HG02642 (cell line): ENCODE results near the gene SRGAP3.
"Not testable (repeated sequence)": the region's sequence is repeated elsewhere in the genome, so short reads cannot be mapped to it uniquely, and the experiment has no call there.

Source experiments
- ATAC-seq: cut with Tn5 transposase; IDR thresholded peaks from one replicate; pipeline ENCODE4 v1.9.1; 2021; ENCODE audit warnings: mild to moderate bottlenecking; ENCODE audit not compliant: unreplicated experiment, poor library complexity

Gene SRGAP3

DNA sequence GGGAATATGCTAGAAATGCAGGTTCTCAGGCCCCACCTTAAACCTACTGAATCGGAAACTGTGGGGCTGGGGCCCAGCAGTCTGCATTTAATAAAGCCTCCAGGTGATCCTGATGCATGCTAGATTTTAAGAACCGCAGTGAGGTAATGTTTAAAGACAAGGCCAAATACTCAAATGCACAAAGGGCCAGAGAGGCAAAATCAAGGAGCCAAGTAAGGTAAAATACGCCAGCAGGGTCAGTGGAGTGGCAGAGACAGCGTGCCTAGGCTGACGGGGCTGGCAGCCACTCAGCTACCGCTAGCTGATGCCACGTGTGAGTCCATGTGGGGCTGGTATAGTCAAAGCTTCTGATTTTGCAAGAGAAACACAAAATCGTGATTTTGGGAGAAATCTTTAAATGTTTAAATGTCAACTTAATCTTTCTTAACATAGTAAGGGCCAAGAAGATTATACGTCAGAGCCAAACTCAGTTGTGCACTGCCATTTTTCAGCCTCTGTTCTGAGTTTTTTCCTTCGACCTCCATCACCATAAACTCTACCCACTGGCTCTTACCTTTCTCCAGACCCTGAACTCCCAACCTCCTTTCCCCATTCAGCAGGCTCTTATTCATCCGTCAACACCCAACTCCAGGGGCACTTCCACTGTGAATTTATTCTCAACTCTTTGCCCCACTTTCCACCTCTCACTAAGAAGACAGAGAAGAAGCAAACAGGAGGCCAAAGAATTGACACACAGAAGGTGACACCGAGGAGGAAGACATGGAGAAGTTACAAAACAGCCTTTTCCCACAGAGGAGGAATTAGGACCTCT, 149.5 kb downstream of the SRGAP3 start:
- ATAC-seq: no peak

DNA sequence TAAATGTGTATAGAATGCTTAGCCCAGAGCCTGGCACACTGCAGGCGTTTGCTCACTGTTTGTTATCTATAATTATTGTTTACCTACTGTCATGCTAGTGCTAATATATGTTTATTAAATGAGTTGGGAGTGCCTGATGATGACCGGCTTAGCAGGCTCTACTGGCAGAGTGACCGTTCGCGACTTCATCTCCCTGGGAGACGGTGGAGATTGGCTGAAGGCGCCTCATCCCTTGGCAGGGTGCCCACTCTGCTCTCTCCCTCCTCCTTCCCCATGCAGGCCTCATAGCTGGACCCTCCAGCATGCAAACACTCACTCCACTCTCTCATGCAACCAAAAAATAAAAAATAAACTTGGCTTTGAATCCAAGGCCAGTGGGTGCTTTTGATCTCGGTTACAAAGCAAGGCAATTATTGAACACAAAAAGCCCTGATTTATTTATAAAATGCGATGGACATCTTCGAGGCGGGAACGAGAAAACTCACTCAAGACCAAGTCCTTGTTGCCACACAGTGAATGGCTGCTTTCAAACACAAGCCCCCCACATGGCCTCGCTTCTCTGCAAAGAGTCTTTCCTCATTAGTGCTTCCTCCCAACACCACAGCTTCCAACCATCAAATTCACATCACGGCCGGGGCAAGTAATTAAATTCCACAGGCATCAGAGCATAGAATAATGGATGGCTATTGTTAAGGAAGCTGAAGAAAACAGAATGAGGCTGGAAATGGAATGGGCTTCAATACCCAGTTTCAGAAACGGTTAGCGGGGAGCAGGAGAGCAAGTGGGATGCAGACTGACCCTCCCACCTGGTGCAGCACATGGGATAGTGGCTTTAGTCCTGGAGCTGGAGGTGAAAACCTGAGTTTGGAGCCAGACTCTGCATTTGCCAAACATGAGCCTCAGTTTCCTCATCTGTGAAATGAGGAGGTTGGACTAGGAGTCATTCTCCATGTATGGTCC, 150.4 kb downstream of the SRGAP3 start:
- no peak for ATAC-seq

DNA sequence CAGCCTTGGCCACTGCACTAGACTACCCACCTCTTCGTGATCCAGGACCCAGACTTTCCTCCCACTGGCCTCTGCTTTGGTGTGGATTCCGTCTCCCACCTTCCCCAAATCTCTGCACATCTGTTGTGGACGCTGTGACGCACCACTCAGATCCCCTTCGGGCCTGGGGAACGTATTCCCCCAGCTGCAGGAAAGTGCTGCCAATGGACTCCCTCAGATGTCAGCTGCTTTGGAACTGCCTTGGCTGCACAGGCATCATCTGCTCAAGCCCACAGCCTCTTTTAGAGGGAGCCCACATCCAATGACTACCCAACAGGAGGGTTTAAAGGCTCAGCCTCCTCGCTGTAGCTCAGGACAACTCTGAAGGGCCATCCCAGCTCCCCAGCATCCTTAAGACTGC, 152.0 kb downstream of the SRGAP3 start:
- no peak for ATAC-seq

DNA sequence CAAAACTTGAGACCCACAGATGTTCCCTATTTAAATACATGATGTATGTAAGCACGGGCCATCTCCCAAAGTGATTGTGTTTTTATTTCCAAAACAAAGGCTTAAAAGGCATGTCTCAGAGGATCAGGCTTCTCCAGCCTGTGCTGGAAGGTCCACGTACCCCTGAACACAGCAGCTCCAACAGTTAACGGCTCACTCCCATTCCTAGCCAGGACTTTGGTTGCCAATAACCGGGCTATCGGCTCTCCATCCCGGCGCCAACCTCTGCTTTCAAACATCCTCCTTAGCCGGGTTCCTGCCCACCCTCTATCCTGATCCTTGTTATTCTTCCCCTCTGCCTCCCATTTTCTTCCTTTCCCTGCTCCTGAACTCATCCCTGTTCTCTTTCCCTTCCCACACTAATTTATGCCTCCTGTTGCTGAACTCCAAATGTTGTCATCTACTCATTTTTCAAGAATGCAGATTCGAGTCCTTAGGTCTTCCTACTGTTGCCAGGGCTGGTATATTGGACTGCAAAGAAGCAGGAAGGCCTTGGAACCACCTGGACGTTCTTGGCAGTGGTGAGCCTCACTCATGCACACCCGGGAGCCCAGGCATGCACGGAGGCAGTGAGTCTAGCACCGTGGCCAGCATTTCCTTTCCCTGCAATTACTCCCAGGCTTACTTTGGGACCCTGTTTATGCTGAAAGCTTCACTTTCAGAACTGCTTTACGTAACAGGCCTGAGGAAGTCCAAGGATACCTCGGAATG, 157.8 kb downstream of the SRGAP3 start:
- no peak for ATAC-seq

DNA sequence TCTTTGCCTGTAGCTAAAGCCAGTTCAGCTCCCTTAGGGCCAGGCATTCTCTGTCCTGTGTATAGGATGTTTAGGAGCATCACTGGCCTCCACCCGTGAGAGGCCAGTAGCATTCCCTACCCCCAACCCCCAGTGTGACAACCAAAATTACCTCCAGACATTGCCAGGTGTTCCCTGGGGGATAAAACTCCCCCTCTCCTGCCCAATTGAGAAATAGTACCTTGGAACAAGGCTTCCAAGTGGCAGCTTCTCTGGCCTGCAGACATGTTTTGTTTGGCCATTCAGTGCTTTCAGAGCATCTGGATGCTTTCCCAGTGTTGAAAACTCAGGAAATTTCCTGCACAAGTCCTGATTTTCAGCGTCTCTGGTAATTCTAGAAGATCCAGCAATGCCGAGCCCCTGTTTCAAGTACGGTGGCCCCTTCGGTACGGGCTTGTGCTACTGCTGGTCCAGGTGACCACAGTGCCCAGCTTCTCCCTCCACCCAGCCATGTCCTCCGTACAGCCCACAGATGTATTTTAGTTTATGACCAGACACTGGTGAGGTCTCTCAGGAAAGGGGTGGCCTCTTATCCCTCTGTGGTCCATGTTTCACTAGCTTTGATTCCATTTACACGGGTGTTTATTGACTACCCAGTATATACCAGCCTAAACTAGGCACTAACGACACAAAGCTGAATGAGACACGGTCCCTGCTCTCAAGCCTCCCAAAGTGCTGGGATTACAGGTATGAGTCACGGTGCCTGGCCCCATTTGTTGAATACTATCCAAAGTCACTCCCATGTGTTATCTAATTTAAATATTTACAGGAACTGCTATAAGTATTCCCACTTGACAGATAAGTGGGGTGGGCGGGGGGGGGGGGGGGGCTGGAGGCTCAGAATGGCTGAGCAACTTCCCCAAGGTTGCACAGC, 160.7 kb downstream of the SRGAP3 start:
- ATAC-seq: no peak

DNA sequence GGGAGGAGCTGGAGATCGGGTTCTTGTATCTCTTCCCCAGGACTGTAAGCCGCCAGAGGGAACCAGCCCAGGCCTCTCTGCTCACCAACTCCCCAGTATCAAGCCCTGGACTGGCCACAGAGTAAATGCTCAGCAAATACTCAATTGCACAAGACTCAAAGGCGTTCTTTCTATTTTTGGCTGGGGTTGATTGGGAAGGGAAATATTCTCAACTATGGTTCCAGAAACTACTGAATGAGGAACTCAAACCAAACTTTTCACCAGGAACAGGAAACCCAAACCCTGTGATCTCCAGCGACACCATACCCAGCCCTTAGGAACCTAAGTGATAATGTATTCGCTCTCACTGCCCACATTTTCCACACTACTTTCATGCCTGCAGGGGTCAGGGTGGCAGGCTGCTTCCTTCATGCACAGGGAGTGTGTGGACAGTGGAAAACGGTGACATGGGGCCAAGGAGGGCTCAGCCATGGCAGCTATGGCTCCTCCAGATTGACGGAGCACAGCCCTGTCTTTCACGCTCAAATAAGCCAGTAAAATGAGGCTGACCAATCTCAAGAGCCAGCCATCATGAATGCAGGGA, 161.5 kb downstream of the SRGAP3 start:
- ATAC-seq: no peak

DNA sequence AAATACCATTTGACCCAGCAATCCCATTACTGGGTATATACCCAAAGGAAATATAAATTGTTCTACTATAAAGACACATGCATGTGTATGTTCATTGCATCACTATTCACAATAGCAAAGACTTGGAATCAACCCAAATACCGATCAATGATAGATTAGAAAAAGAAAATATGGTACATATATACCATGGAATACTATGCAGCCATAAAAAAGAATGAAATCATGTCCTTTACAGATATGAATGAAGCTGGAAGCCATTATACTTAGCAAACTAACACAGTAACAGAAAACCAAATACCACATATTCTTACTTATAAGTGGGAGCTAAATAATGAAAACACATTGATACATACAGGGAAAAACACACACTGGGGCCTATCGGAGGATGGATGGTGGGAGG, 164.0 kb downstream of the SRGAP3 start:
- not testable (repeated sequence) for ATAC-seq

DNA sequence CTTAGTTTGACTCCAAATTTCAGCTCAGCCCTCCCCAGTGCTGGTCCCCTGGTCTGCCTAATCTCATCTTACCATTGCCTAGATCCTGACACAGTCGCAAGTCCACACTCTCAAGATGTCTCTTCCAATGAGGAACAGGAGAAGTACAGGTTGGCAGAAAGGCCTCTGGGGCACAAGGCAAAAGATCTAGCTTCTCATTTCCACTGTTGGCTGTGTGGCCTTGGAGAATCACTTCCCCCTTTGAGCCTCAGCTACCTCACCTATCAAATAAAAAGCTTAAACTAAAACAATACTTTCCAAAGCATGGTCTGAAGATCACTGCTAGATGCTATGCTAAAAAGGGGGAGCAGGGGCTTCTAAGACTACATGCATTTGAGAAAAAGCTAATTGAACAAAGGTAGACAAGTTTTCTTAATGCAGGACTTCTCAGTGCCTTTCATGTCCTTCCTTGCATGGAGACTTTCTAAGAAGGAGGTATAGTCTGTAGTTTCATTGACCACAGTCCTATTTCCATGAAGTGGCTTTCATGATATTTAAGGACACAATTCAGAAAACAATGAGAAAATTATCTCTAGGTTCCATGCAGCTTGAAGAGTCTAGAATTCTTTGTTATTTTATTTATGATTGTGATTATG, 168.1 kb downstream of the SRGAP3 start:
- ATAC-seq: no peak

DNA sequence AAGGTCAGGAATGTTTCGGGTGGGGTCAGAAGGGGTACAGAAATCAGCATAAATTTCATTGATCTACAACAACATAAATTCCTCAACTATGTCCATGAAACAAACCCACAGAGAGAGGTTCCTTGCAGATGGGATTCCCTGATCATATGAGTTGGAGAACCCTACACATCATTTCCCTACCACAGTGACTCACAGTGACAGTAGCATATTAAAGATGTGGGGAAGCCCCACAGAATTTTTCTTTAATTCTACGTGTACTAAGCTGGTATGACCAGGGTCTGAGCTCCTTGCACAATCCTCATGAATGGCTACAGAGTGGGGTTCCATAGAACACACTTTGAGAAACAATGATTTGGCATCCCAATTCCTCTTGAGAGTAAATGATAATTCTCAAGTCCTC, 169.3 kb downstream of the SRGAP3 start:
- ATAC-seq: no peak

DNA sequence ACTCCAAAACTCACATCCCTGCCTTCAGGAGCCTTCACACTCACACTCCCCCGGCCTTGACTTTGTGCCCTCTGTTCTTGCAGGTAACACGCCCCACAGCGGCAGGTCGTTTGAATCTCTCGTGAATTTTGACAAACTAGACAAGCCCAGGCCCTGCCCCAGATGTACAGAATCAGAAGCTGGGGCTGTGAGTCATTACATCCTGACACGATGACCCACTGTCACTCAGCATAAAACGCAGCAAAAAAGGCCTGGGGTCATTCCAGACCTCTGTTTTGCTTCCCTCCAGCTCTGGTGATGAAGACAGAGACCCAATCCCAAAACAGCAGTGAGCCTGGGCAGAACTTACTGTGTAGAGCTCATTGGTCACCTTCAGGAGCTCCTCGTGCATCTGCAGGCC, 169.8 kb downstream of the SRGAP3 start:
- ATAC-seq: no peak

DNA sequence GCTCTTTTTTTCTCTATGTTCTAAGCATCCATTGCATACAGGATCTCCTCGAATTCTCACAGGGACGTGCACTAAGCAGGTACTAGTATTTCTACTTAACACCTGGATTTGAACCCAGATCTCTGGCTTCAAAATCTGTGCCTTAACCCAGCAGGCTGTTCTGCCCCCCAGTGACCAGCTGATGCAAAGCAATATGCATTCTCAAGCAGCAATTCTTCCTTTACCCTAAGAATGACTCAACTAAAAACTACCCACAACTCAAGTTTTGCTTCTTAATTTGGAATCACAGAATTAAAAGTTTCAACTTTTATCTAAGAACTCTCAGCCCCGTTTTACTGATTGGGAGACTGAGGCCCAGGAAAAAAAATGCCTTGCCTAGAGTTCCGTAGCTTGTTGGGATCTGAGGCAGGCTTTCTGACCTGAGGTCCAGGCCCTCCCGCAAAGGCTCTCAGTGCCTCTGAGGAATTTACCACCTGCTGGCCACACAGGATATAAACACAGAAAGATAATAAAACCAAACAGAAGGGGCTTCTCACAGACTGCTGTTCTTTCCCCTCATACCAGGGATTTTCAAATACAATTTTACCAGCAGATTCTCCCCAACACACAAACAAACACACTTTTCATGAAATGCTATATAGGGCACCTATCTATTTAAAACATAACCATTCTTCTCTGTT, 170.7 kb downstream of the SRGAP3 start:
- no peak for ATAC-seq

DNA sequence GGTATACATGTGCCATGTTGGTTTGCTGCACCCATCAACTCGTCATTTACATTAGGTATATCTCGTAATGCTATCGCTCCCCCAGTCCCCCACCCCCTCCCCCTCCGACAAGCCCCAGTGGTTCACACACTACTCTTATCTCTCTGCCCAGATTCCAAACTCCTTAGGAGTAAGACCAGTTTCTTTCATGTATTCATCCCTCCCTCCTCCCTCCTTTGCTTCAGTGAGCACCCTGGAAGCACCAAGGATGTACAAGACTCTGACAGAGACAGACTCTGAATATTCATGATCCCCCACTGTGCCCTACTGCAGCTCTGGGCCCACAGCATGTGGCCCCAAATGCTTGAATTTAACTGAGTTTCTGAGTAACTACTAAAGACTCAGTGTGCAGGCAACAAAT, 172.4 kb downstream of the SRGAP3 start:
- ATAC-seq: no peak

DNA sequence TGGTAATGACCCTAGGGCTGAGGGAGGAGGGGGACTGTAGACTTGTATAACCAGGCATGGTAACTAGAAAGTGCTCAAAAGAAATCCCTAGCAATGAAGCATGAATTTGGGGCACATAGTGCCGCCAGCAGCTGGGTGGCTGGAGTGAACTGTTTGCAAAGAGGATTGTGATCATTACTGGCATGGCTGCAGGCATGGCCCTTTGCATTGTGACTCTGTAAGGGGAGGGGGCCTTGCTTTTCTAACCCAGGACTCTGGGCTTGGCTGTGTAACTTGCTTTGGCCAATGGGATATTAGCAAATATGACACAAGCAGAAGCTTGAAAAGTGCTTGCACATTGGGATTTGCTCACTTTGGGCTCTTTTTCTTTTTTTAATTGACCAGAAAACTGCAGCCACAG, 173.7 kb downstream of the SRGAP3 start:
- ATAC-seq: no peak

DNA sequence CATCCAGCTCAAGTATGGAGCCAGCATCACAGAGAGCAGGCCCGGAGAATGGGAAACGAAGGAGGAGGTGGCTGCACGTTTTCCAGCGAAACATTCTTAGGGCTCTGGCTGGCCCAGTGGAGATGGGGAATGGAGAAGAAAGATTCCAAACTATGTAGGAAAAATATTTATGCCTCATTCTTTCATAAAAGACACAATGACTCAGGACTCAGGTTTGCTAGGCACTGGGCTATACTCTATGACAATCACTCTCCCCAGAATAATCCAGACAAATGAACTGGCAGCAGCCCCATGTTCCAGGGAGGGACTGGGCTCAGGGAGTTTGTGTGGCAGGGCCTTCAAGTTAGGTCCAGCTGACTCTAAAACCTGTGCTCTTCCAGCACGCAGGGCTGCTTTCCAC, 175.4 kb downstream of the SRGAP3 start:
- ATAC-seq: no peak

DNA sequence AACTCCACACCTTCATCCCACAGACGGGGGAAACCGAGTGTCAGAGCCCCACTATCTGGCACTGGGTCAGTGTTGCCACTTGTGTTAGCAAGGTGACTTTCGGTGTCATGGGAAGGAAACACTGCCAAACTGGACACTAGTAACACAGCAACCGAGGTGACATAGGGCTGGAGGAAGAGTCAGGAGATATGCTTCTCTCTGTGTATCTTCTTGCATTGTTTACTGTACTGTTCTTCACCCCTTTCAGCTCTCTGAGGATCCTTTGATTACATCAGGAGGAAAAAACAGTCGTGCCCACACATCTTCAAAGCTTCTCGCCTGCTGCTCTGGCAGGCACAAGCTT, 176.8 kb downstream of the SRGAP3 start:
- ATAC-seq: no peak

DNA sequence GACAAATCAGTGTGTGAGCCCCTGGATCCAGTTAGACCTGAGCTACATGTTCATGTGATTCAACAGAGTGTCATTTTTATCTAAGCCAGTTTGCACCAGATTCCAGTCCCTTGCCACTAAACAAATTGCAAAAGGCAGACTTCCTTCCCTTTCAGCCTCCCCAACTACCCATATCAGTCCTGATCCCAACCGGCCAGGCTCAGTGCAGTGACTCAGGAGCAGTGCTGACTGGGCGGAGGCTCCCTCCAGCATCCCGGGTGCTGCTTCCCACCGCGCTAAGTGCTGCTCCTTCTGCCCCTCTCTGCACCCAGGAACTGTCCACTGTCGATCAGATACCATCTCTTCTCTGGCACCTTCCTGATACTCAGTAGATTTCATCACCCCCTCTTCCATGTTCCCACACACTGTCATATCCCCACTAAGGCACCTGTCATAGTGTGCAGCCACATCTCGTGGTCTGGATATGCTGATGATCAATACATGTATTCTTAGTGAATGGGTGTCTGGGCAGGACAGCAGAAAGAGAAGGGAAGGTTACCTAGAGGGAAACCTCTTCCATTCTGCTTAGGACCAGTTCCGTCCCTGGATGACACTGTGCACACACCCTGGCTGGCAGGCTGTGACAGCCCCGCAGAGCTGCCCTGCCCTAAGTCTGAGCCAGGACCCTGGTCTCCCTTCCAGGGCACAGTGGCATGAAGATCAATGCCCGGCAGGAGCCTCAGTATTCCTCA, 177.3 kb downstream of the SRGAP3 start:
- ATAC-seq: no peak

DNA sequence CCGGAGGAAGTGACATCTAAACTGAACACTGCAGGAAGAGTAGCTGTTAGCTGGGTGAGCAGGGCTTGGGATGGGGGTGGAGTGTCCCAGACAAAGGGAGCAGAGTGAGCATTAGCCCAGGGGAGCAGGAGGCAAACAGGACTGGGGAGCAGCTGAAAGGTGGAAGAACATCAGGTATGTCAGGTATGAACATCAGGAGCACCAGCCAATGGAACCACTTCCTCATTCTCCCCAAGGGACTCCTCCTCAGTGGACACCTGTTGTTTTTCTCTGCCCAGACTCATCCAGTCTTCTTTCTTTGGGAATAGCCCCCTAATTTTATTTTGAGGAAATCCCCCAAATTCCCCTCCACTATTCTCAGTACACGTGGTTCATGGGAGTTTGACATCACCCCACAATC, 178.5 kb downstream of the SRGAP3 start:
- ATAC-seq: no peak

DNA sequence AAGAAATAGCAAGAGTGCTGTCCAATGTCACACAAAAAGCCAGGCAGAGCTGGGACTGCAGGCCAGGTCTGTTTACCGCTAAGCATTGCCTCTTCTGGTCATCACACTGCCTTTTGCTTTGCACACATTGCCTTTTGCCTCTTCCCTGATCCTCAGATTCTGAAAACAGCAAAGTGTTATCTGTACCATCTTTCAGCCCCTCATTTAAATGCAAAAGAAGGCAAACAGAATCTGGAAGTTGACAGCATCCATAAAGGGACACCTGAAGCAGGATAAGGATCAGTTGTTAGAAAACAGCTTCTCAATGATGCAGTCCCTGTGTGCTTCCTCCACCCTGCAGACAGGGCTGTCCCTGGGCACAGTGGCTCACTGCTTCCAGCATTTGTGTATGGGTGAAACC, 179.5 kb downstream of the SRGAP3 start:
- no peak for ATAC-seq
